Neural crest cell (in vitro differentiated cells): ENCODE data around the gene FGR. TPM values are rescaled to one million over a fixed set of nuclear protein-coding genes. Genes with fewer than 3 reads are reported as not detected.

Experiments
- DNase-seq: peaks from one replicate; pipeline ENCODE4 v3.0.0; 2021; ENCODE audit warnings: low read depth, mixed read lengths, low spot score
- H3K27ac Mint-ChIP-seq: one replicate; pipeline ENCODE4 v1.8.0; 2021; ENCODE audit warnings: mild to moderate bottlenecking, mixed read lengths; ENCODE audit not compliant: unreplicated experiment
- H3K27me3 Mint-ChIP-seq: 2 replicates; pipeline ENCODE4 v1.8.0; 2021; ENCODE audit warnings: low read depth, mild to moderate bottlenecking, mixed read lengths
- H3K36me3 Mint-ChIP-seq: 2 replicates; pipeline ENCODE4 v1.8.0; 2021; ENCODE audit warnings: low read depth, mild to moderate bottlenecking, mixed read lengths
- H3K4me1 Mint-ChIP-seq: 2 replicates; pipeline ENCODE4 v1.8.0; 2021; ENCODE audit warnings: mixed read lengths
- H3K4me3 Mint-ChIP-seq: one replicate; pipeline ENCODE4 v1.8.0; 2021; ENCODE audit warnings: mild to moderate bottlenecking, mixed read lengths
- H3K9me3 Mint-ChIP-seq: 2 replicates; pipeline ENCODE4 v1.8.0; 2021; ENCODE audit warnings: mixed read lengths
- total RNA-seq: library from RNA; stranded (reverse); gene quantifications from 2 replicates; pipeline ENCODE4 v1.2.1, GENCODE V29; 2021
- TF ChIP-seq, protein P1 (sequence below): fragments of 200-600 bp; sonication (generic); conservative IDR thresholded peaks from 2 replicates; pipeline ENCODE4 v1.5.0; 2021; ENCODE audit warnings: antibody characterized with exemption, mild to moderate bottlenecking

FGR gene
- total RNA-seq, 1 donor from 2014 or later, result not detected

DNA sequence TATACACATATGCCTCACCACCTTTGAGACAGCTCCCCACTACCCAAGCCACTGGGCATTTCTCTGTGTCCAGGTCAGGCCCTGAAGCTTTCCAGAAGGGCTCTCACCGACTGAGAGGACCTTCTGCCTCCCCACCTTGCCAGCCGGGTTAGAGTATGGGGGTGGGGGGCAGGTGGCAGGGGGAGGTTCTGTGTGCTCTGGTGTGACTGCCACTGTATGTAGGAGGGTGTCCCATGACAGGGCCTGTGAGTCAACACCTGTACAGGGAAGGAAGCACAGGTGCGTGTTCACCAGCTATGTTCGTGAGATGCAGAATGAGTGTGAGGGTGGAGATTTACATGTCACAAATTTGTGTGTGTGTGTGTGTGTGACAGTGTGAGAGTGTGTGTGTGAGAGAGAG, 38.0 kb downstream of the FGR start:
- TF ChIP-seq, protein P1, sequence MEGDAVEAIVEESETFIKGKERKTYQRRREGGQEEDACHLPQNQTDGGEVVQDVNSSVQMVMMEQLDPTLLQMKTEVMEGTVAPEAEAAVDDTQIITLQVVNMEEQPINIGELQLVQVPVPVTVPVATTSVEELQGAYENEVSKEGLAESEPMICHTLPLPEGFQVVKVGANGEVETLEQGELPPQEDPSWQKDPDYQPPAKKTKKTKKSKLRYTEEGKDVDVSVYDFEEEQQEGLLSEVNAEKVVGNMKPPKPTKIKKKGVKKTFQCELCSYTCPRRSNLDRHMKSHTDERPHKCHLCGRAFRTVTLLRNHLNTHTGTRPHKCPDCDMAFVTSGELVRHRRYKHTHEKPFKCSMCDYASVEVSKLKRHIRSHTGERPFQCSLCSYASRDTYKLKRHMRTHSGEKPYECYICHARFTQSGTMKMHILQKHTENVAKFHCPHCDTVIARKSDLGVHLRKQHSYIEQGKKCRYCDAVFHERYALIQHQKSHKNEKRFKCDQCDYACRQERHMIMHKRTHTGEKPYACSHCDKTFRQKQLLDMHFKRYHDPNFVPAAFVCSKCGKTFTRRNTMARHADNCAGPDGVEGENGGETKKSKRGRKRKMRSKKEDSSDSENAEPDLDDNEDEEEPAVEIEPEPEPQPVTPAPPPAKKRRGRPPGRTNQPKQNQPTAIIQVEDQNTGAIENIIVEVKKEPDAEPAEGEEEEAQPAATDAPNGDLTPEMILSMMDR, result no peak

DNA sequence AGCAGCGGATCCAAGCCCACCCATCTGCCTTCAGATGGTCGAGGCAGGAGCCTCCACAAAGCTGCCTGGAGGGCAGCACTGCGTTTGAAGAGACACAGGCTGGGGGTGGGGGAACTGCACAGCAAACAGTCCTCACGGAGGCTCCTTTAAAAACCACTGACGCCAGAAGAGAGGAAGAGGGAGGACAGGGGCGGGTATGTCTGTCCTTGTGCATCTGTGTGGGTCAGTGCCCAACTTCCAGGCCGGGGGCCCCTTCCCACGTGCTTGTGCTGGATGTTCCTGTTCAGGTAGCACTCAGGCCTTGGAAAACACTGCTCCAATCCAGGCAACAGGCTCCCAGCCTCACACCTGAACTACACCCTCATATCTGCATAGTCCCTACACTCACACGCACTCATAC, 38.7 kb downstream of the FGR start:
- no peak for DNase-seq
- Mint-ChIP-seq H3K27me3 (no peaks in the 10 kb centered on the region), H3K9me3 (no peaks in the 10 kb centered on the region), H3K4me1 (peaks cover 34% of the 10 kb centered on the region), H3K4me3 (no peak overlapping the region), H3K36me3 (no peaks in the 10 kb centered on the region), H3K27ac (no peak overlapping the region)
- TF ChIP-seq, protein P1, result no peak

More for the DNA sequence above, 38.0 kb downstream of the FGR start:
- no peaks in the 10 kb centered on the region for H3K36me3 Mint-ChIP-seq
- no peak for DNase-seq
- H3K9me3 Mint-ChIP-seq, result no peaks in the 10 kb centered on the region
- H3K27ac Mint-ChIP-seq, result no peak overlapping the region
- peaks cover 31% of the 10 kb centered on the region for H3K4me1 Mint-ChIP-seq
- no peaks in the 10 kb centered on the region for H3K27me3 Mint-ChIP-seq
- H3K4me3 Mint-ChIP-seq, result no peak overlapping the region

GRCh38 chr1:27595597-27595996, 39.4 kb downstream of the FGR start:
- no peak overlapping the region for H3K27ac Mint-ChIP-seq
- H3K4me1 Mint-ChIP-seq, result peaks cover 28% of the 10 kb centered on the region
- H3K9me3 Mint-ChIP-seq, result no peaks in the 10 kb centered on the region

GRCh38 chr1:27594564-27595510, 40.1 kb downstream of the FGR start:
- peaks cover 20% of the 10 kb centered on the region for H3K4me1 Mint-ChIP-seq
- DNase-seq, result no peak
- H3K4me3 Mint-ChIP-seq, result no peak overlapping the region
- TF ChIP-seq, protein P1, result no peak
- H3K9me3 Mint-ChIP-seq, result no peaks in the 10 kb centered on the region
- no peaks in the 10 kb centered on the region for H3K27me3 Mint-ChIP-seq
- H3K27ac Mint-ChIP-seq, result no peak overlapping the region
- H3K36me3 Mint-ChIP-seq, result no peaks in the 10 kb centered on the region

More at GRCh38 chr1:27595597-27595996, 39.4 kb downstream of the FGR start:
- no peaks in the 10 kb centered on the region for H3K36me3 Mint-ChIP-seq
- H3K27me3 Mint-ChIP-seq, result no peaks in the 10 kb centered on the region
- TF ChIP-seq, protein P1, result no peak
- H3K4me3 Mint-ChIP-seq, result no peak overlapping the region
- DNase-seq, result no peak

GRCh38 chr1:27593678-27594563, 41.1 kb downstream of the FGR start:
- peak overlapping the region; percentile 64 for H3K4me3 Mint-ChIP-seq

More at GRCh38 chr1:27593678-27594563, 41.1 kb downstream of the FGR start:
- Mint-ChIP-seq H3K27me3 (no peaks in the 10 kb centered on the region), H3K36me3 (no peaks in the 10 kb centered on the region), H3K4me1 (peaks cover 13% of the 10 kb centered on the region), H3K9me3 (no peaks in the 10 kb centered on the region), H3K27ac (peak overlapping the region; percentile 36)
- TF ChIP-seq, protein P1, result no peak
- DNase-seq, result no peak
